Measurements from ENCODE around the gene TSPAN7.

TSPAN7 gene

DNA sequence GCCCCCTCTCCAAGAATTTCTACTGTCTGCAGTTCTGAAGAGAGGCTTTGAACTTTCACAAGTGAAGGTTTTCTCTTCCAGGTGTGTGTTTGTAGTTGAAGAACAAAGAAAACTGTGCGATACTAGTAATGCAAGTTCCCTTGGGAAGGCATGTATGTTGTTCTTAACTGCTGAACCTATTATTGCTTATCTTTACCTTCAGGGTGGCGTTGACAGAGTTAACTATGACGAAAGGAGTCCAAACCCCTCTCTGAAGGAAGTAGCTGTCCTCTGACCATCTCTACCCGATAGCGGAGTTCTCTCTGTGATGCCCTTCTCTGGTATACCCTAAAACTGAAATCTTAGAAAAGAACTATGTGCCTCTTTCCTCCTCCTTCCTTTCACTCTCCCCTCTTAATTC is 79.9 kb downstream of the TSPAN7 start:
- in situ Hi-C loops (cut with HindIII; ENCODE audit: low sequenced_read_pairs), result no loop called here

DNA sequence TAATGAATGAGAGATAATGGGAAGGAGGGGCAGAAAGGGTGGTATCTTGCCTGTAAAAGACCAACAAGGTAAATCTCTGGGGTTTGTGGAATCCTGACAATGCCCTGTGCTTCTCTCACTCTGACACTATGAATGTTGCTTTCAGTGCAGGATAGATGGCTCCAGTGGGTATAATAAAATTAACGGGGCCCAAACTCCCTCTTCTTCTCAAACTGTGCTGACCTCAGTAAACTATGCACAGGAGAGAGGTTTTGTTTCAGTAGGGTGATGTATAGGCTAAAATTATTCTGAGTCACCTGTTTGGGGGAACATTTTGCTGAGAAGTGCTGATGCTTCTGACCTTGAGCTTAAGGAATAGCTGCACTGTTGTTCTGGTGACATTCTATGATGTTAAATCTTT is 82.6 kb downstream of the TSPAN7 start:
- in situ Hi-C loops (cut with HindIII; ENCODE audit: low sequenced_read_pairs), result no loop called here

DNA sequence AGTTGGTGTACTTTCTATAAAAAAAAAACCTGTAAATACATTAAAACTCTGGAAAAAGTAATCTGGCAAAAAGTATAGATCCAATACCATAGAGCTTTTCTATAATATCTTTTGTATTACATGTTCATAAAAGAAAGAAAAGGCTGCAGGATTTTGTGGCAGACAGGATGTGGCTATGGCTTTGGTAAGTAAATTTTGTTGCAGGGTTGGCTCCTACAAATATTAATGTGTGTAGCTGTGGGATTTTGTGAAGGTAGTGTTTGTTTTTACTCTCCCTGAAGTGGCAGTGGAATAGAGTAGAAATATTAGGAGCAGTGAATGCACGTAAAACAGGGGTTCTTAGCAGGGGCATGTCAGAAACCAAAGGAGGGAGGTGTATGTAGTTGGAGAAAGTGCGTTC is 84.8 kb downstream of the TSPAN7 start:
- in situ Hi-C loops (cut with HindIII; ENCODE audit: low sequenced_read_pairs), result no loop called here

DNA sequence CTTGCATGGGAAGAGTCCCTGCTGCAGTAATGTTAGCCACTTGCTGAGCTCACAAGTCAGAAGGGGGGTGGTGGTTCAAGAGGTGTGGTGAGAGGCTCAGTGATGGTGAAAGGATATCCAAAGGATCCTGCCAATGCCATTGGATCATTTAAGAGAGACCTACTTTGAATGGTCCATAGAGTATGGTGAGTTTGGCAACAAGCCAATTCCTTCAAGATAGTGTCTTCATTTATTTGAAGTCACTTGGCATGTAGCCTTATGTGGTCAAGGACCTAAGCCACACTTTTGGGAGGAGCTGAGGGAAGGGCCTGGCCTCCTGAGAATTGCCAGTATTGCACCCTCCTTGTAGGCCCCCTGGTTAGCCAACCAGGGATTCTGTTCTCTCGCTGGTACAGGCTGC is 87.9 kb downstream of the TSPAN7 start:
- in situ Hi-C loops (cut with HindIII; ENCODE audit: low sequenced_read_pairs), result no loop called here

DNA sequence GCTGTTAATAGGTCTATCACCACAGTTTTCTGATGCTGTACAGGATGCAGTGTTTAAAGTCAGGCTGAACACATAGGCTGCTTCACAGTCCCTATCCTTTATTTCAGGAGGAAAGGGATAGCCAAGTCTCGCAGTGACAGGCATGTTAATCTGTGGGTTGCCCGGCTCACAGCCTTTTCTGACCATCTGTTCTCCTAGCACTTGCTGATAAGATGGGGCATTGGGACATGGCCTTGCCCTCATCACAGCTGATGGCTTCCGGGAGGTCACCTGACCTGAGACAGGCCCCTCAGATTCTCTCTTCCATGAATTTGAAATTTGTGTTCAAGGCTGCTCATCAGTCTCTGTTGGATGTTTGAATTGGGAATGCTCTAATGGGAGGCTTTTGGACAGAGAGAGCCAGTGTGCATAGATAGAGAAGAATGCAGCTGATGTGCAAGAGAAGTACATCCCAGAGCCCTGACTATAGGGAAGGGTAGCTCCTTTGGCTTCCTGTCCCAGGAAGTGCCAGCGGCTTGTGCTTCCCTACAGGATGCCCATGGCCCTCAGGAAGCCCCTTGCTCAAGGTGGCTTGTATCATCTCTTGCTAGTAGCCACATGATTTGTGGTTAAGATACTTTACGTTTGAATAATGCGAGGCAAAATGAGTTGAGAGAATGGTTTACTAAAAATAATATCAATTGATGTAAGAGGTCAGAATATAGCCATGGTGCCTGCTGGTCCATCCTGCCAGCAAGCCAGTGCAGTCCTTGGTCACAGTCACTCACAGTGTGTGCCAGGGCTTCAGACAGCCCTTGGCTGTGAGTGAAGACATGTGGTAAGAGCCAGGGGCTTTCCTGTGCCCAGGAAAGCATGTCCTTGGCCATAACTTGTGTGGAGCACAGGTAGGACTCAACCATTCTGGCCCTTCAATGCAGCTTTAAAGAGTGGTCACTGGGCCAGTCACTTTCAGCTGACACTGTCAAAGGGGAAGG is 88.6 kb downstream of the TSPAN7 start:
- in situ Hi-C loops (cut with HindIII; ENCODE audit: low sequenced_read_pairs), result no loop called here

DNA sequence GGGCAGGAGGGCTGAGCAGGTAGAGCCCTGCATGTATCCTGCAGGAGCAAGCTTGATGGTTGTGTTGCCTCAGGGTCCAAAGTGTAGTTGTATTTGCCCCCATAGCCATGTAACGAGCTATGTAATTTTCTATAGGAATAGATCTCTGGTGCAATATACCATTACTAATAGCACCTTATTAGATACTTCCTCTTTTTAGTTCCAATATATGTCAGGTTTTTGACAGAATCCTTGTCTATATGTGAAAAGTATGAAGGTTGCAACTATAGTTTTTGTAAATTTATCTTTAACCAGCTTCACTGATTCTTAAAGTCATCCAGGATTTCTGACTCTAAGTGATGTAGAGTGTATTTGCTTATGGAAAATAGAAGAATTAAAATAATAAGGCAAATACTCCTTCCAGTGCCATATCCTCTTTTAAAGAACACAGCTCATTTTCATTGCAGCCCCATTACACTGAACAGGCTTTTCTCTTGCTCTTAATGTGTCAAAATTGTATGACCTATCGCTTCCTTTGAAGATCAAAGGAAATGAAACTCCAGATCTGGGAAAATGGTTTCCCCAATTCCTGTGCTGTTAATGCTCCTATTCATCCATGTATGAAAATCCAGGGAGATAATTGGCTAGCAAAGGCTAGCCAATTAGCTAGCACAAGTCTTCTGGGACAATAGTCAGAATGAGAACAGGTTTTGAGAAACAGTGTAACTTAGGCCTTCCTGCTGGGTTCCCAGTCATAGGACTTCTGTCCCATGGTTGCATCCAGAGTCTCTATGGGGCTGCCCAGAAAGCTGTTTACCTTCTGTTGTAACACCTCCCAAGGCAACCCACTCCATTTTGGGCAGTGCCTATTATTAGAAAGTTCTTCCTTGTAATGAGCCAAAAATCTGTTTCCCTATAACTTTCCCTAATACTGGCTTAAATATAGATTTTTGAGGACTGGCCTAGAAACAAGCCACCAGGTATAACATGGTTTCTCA is 90.6 kb downstream of the TSPAN7 start:
- in situ Hi-C loops (cut with HindIII; ENCODE audit: low sequenced_read_pairs), result no loop called here

DNA sequence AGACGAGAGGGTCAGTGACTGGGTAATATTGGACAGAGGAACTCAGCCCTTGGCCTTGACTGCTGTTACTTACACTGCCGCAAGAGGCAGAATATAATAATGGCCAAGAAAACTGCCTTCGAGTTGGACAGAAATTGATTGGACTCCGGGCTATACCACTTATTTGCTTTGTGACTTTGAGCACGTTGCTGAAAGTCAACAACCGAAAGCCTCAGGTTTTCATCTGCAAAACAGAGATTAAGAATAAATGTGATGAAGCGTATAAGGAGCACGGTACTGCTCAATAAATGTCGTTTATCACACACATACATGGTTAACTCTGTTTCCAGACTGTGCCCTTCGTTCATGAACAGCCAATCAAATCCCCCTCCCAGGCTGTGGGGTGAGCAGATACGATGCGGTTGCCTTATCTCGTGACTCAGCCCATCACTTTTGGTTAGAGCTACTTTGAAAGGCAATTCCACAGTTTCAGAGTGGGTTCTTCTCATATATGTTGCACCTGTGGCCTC is 91.6 kb downstream of the TSPAN7 start:
- in situ Hi-C loops (cut with HindIII; ENCODE audit: low sequenced_read_pairs), result no loop called here

DNA sequence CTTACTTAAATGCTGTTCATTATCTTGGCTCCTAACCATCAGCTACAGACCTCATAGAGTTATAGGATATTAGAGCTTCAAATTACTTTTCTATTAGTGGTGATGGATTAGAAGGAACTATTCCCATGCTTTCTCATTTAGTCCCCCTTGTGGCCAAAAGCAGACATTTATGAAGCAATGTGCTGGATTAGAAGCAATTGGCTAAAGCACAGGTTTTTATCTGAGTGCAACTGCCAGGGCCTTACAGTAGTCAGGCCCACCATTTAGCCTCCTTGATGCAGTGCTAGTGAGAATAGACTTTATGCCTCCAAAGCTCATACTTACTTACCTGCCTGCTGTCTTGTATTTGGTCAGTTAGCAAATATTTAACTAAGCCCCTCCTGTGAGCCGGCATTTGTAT is 93.0 kb downstream of the TSPAN7 start:
- in situ Hi-C loops (cut with HindIII; ENCODE audit: low sequenced_read_pairs), result no loop called here

DNA sequence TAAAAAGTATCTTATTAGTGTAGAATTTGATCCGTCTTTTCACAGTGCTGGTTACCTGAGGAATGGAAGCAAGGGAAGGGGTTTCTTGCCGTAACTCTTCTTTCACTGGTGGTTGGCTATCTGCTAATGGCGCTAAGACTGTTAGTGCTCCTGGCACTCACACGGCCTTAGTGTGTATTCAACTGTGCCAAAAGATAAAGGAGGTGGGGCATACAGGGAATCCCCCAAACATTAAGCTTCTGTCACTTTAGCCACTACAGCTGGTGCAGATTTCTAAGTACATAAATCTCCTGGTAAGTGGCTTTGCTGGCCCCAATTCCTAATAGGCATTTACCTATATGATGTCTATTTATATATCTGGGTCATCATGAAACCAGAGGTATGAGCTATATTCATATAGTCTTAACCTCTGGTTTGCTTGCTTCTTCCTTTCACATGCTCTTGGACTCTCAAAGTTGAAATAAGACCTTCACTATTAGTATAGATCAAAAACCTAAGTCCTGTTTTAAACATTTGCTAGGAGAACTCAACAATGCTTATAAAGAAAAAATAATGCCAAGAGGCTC is 95.1 kb downstream of the TSPAN7 start:
- in situ Hi-C loops (cut with HindIII; ENCODE audit: low sequenced_read_pairs), result no loop called here

DNA sequence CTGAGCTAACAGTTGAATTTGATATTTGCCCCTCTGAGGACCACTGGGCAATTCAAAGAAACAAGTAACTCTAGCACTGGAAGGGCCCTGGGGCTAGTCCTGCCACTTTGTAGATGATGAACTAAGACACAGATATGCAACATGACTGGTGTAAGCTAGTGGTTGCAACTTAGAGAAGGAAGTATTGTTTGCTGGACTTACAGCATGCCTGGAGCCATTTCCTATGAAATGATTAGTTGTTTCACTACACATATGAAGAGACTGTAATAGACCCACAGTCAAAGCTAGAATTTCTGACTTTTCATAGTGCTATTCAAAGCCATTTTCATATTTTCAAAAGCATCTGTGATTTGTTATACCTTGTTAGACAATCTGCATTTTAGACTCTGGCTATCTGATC is 96.2 kb downstream of the TSPAN7 start:
- in situ Hi-C loops (cut with HindIII; ENCODE audit: low sequenced_read_pairs), result no loop called here

DNA sequence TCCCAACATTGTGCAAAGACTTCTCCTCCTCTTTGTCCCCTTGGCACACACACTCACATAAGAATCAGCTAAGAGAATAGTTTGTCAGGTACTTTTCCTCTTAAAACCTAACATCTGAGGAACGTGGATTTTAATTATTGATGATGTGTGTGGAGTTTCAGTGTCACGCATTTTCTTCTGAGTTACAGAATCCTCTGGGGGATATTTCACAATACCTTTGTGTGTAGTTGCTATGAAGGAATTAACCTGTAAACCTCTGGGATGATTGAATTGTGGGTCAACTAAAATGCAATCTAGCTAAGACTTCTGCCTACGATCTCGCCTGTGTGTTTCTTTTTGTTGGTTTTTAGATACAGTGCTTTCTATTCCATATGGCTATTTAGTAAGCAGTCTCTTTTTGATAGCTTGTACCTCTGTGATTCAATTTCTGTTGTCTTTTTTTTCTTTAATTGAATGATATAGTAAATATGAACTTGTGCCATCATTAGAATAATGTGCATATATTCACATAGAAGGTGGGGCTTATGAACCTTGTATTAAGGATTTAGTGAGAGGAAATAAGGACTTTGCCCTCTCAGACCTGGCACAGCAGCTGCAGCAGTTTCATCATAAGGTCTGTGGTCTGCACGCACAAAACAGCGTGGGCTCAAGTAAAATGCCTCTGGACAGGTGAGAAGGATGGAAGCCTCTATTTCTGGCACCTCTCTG is 99.2 kb downstream of the TSPAN7 start:
- in situ Hi-C loops (cut with HindIII; ENCODE audit: low sequenced_read_pairs), result no loop called here

DNA sequence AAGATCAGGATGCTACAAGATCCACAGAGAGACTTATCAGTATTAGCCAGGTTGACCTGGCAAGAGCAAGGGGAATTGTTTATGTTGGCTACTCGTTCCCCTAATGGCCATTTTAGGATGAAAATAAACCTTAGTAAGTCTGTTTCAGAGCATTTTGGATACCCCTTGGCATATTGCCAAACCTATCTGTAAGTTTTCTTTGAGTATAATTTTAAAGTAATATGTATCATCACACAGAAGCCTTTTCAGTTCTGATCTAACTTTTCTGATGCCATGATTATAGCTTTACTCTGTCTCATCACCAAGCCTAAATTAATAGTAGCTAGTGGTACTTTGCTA is 99.7 kb downstream of the TSPAN7 start:
- in situ Hi-C loops (cut with HindIII; ENCODE audit: low sequenced_read_pairs), result no loop called here

DNA sequence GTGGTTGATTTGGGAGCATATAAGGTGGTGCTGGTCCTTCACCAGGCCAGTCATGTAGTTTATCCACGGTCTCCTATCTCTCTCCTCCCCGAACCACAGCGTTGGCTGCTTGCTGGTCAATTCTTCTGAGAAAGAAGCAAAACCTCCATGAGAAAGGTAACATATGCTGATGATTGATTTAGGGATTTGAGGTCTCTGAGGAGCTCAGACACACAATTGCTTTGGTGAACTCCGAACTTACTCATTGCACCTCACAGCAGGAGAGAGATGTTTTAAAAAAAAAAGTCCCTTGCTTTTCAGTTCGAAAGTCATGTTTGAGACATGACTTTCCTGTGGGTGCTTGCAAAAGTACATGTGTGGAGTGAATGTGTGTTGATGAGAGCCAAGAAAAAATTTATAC is 100.2 kb downstream of the TSPAN7 start:
- in situ Hi-C loops (cut with HindIII; ENCODE audit: low sequenced_read_pairs), result no loop called here

DNA sequence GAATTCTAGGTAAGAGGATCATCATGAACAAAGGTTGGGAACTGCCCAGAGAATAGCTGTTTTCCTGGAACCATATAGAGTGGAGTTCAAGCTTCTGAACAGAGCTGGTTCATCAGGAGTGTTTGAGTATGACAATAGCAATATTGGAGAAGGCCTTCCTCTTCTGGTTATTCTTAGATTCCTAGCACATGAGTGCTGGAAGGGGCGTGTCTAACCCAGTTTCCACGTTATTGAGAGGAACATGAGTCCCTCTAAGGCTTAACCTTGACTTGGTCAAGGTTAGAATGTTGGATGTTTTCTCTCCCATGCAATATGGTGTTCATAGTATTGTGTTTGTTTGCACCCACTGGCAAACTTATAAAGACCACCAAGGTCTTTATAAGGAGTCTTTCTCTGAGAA is 101.3 kb downstream of the TSPAN7 start:
- in situ Hi-C loops (cut with HindIII; ENCODE audit: low sequenced_read_pairs), result no loop called here

DNA sequence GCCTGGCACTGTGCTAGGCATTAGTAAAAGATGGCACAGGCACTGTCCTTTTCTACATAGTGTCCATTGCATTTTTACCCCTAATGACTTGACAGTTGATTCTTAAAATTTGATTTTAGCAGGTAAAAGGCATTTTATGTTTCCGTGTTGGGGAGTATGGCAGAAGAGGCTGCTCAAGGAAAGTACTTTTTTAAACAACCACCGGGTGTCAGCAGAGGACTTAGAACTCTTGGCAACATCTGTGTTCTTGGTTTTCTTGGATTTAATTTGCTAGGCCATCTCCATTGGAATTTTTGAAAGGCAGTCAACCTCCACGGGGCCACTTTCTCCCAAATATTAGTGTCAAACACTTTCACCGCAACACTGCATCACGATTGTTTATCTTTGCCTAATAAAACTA is 102.9 kb downstream of the TSPAN7 start:
- in situ Hi-C loops (cut with HindIII; ENCODE audit: low sequenced_read_pairs), result no loop called here

DNA sequence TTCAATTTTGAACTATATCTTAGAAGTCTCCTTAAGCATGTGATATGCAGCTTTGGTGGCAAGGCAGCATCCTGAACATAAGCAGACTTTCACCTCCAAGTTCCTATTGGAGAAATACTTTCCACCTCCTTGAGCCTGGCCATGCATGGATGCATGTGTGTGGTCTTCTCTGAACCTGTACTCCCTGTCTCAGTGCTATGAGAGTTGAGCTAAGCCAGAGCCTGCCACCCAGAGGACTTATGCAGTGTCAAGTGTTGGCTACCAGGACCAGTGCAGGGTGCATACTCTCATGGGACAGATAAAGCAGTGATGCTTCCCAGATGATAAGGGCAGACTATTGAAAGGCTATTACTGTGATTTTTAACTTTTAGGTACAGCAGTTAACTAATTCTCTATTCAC is 105.6 kb downstream of the TSPAN7 start:
- in situ Hi-C loops (cut with HindIII; ENCODE audit: low sequenced_read_pairs), result no loop called here

DNA sequence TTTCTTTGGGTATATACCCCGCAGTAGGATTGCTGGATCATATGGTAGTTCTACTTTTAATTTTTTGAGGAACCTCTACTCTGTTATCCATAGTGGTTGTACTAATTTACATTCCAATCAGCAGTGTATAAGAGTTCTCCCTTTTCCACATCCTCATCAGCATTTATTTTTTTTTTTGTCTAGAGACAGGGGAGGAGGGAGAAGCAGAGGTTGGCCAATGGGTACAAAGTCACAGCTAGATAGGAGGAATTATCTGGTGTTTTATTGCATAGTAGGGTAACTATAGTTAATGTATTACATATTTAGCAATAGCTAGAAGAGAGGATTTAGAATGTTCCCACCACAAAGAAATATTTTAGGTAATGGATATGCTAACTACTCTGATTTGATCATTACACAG is 107.4 kb downstream of the TSPAN7 start:
- in situ Hi-C loops (cut with HindIII; ENCODE audit: low sequenced_read_pairs), result no loop called here

DNA sequence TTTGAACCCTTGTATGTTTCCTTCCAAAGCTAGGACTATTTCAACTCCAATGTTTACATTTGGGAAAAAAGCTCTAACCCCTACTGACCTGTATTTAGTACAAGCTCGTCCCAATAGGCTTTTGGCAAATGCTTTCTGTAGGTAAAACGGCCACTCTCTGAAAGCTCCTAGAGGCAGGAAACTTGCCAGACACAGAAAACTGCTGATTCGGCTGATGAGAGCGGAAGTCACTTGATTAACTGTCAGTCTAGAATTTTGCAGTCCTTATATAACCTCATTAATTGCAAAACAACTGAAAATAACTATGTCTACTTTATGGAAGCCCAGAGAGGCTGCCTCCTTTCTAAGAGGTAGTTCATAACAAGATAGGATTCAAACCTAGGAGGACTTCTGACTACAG is 108.1 kb downstream of the TSPAN7 start:
- in situ Hi-C loops (cut with HindIII; ENCODE audit: low sequenced_read_pairs), result no loop called here

DNA sequence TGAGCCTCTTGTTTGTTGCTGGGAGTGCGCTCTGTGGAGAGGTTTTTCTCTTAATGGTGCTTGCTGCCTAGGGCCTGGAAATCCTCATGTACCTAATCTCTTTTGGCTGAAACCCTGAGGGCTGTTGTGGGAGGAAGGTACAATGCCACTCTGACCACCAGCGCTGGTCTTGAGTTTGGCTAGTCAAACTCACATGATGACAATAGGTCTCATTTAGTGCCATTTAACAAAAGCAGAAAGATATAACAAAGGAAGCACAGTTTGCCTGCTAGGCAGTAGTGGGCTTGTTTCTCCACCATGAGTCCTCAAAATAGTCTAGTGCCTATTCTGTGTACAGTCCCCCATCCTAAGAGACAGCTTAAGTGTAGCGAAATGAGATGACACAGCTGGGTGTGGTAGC is 111.3 kb downstream of the TSPAN7 start:
- in situ Hi-C loops (cut with HindIII; ENCODE audit: low sequenced_read_pairs), result no loop called here

DNA sequence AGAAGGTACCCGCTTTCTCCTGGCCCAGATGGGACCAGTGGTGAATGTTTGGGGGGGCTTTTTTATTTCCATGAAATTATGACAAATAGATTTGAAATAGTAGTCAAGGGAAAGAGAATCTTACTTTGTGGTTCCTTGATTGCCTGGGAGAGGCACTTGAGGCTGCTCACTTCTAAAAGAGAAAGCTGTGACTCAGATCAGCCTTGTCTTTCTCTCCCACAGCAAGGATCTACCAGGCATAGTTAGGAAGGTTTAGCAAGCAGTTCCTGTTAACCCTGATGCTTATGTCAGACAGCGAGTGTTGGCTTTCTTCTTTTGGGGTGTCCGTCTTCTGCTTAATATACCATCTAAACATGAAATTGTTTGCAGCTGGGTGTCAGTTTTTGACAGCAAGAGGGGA is 114.5 kb downstream of the TSPAN7 start:
- in situ Hi-C loops (cut with HindIII; ENCODE audit: low sequenced_read_pairs), result no loop called here

DNA sequence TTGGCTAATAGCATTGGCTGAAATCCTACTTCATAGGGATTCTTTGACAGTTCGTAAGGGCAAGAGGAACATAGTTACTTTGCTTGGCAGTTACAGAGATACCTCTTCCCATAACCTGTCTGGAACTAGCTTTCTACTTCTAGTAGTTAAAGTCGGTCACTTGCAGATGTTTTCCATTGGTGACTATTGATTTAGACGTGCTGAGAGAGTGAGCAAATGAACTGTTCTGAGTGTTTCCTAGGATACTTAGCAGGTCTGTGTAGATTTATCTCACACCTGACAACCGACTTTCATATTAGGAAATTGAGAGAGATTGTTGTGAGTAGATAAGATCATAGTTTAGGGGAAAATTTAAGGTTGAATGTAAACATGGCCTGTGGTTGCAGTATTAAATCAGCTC is 116.8 kb downstream of the TSPAN7 start:
- in situ Hi-C loops (cut with HindIII; ENCODE audit: low sequenced_read_pairs), result no loop called here

All from DLD1 (cell line).